ENCODE results near the gene RASSF5. TPM values are rescaled to one million over a fixed set of nuclear protein-coding genes. Genes with fewer than 3 reads are reported as not detected.
A peak's percentile ranks its signal among the peaks of the same experiment; 100 is the strongest.

RASSF5 gene
- total and polyA plus RNA-seq, 4 donors, result 4.8 to 10.0 (median 5.5) TPM

DNA sequence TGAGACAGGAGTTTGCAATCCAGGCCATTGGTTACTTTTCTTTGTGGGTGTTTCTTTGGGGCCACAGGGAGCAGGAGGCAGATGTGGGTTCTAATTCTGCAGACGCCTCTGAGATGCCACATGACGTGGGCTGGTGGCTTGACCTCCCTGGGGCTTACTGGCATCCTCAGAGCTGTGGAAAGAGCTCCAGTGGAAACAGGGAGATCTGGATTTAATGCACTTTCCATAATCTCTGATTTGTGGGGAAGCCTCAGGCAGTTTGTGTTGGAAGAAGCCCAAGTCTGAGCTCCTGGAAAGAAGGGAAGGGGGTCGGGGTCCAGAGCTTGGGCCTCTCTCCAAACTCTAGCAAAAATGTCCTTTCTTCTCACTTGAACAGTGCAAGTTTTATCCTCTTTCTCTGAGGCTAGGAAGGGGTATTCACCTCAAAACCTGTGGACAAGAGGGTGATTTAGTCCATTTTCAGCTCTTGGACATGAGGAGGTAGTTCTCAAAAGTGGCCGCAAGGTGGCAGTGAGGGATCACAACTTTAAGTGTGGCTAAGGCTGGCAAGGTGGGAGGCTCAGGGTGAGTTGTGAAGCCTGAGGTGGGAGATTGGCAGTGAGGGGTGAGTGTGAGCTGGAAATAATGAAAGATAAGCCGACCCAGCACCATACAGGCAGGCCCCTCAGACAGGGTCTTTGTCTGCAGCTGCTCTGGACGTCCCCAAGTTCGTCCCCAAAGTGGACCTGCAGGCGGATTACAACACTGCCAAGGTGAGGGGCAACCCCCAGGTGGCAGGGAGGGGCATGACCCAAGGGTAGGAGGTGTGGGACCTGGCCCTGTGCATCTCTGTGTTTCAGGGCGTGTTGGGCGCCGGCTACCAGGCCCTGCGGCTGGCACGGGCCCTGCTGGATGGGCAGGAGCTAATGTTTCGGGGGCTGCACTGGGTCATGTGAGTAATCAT lies 27.9 kb upstream of the RASSF5 start:
- Histone ChIP-seq H3K4me3 (ENCODE audit: low read depth in 1 of 3, low read length in 3 of 3) (no peak overlapping the region), H3K9ac (ENCODE audit: low read depth in 1 of 2, low read length in 2 of 2) (no peak overlapping the region), H3K27me3 (ENCODE audit: control insufficient read depth in 4 of 4, insufficient read depth in 4 of 4, low read length in 3 of 4) (no peaks in the 10 kb centered on the region), H3K4me1 (ENCODE audit: control insufficient read depth in 4 of 4, insufficient read depth in 4 of 4, low read length in 3 of 4) (no peaks in the 10 kb centered on the region), H3K9me3 (ENCODE audit: control insufficient read depth in 4 of 4, low read length in 3 of 4) (no peaks in the 10 kb centered on the region), H3K27ac (ENCODE audit: low read depth in 1 of 2, low read length in 2 of 2) (no peak overlapping the region), H3K36me3 (ENCODE audit: control insufficient read depth in 4 of 4, insufficient read depth in 3 of 4, low read depth in 1 of 4, low read length in 3 of 4) (peaks cover 0 to 4% (median 0%) of the 10 kb centered on the region in 4 donors)
- peak; percentile 66 for DNase-seq (ENCODE audit: low spot score)
- TF ChIP-seq CTCF (IDR thresholded peaks at IDR 0.05; ENCODE audit: low read depth, low read length, missing input control), result peak; percentile 81
- no peak for TF ChIP-seq SP1 (IDR thresholded peaks at IDR 0.05)
- TF ChIP-seq TAF1 (conservative IDR thresholded peaks at IDR 0.05), result no peak
- TF ChIP-seq FOXA1 (IDR thresholded peaks at IDR 0.05), result no peak
- TF ChIP-seq EGR1 (IDR thresholded peaks at IDR 0.05; ENCODE audit: low read depth in 2 of 2), result no peak
- no peak for TF ChIP-seq HNF4G (IDR thresholded peaks at IDR 0.05)
- no peak for TF ChIP-seq ZBTB33 (IDR thresholded peaks at IDR 0.05)
- TF ChIP-seq FOXA2 (IDR thresholded peaks at IDR 0.05), result no peak
- TF ChIP-seq RAD21 (IDR thresholded peaks at IDR 0.05), result peak; percentile 81 to 91
- TF ChIP-seq JUND (IDR thresholded peaks at IDR 0.05), result no peak
- no peak for TF ChIP-seq RXRA (IDR thresholded peaks at IDR 0.05)
- WGBS, result 80% methylated on average over 14 of the region's 14 CpGs

DNA sequence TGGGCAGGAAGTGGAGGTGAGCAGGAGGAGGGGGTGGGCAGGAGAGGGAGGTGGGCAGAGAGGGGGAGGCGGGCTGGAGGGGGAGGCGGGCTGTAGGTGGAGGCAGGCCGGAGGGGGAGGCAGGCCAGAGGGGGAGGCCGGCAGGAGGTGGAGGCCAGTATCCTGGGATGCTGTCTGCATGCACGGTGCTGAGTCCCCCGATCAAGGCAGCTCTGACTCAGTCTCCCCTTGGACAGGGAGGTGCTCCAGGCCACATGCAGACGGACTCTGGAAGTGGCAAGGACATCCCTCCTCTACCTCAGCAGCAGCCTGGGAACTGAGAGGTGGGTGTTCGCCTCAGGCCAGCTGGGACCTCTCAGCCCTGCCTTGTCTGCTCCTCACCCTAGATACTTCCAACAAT lies 27.1 kb upstream of the RASSF5 start:
- peaks cover 0 to 4% (median 0%) of the 10 kb centered on the region in 4 donors for H3K36me3 ChIP-seq (ENCODE audit: control insufficient read depth in 4 of 4, insufficient read depth in 3 of 4, low read depth in 1 of 4, low read length in 3 of 4)
- 90% methylated on average over 8 of the region's 8 CpGs for WGBS

More for the DNA sequence above, 27.1 kb upstream of the RASSF5 start:
- Histone ChIP-seq H3K27ac (ENCODE audit: low read depth in 1 of 2, low read length in 2 of 2) (no peak overlapping the region), H3K9ac (ENCODE audit: low read depth in 1 of 2, low read length in 2 of 2) (no peak overlapping the region), H3K4me1 (ENCODE audit: control insufficient read depth in 4 of 4, insufficient read depth in 4 of 4, low read length in 3 of 4) (no peaks in the 10 kb centered on the region), H3K4me3 (ENCODE audit: low read depth in 1 of 3, low read length in 3 of 3) (no peak overlapping the region), H3K27me3 (ENCODE audit: control insufficient read depth in 4 of 4, insufficient read depth in 4 of 4, low read length in 3 of 4) (no peaks in the 10 kb centered on the region), H3K9me3 (ENCODE audit: control insufficient read depth in 4 of 4, low read length in 3 of 4) (no peaks in the 10 kb centered on the region)
- TF ChIP-seq SP1 (IDR thresholded peaks at IDR 0.05) (no peak), FOXA1 (IDR thresholded peaks at IDR 0.05) (no peak), ZBTB33 (IDR thresholded peaks at IDR 0.05) (no peak), EGR1 (IDR thresholded peaks at IDR 0.05; ENCODE audit: low read depth in 2 of 2) (no peak), FOXA2 (IDR thresholded peaks at IDR 0.05) (no peak)
- TF ChIP-seq, protein P1, sequence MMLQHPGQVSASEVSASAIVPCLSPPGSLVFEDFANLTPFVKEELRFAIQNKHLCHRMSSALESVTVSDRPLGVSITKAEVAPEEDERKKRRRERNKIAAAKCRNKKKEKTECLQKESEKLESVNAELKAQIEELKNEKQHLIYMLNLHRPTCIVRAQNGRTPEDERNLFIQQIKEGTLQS (IDR thresholded peaks at IDR 0.05), result no peak
- DNase-seq (ENCODE audit: low spot score), result no peak
